ENCODE measurements around the gene DCAF8.

The DCAF8 gene

GRCh38 chr1:160192234-160192633 lies 70.1 kb downstream of the DCAF8 start:
- TF ChIP-seq ZNF274 (IDR thresholded peaks at IDR 0.05; ENCODE audit: low read depth, low read length) = no peak
- no peak overlapping the region for H3K4me3 ChIP-seq (ENCODE audit: low read length)

GRCh38 chr1:160191756-160192155 lies 70.6 kb downstream of the DCAF8 start:
- no peak overlapping the region for H3K4me3 ChIP-seq (ENCODE audit: low read length)
- no peak for TF ChIP-seq ZNF274 (IDR thresholded peaks at IDR 0.05; ENCODE audit: low read depth, low read length)

- no peak within 1 kb of the TSS for H3K4me3 ChIP-seq (ENCODE audit: low read length)
- TF ChIP-seq ZNF274 (IDR thresholded peaks at IDR 0.05; ENCODE audit: low read depth, low read length) = no peak
Observed at GRCh38 chr1:160189649-160190625, 72.4 kb downstream of the DCAF8 start, which contains the start of gene CASQ1. CASQ1 (plus strand) TSS chr1:160190575; CDS start chr1:160190752, 177 bp downstream.

- no peak overlapping the region for H3K4me3 ChIP-seq (ENCODE audit: low read length)
- no peak for TF ChIP-seq ZNF274 (IDR thresholded peaks at IDR 0.05; ENCODE audit: low read depth, low read length)
Observed at GRCh38 chr1:160188341-160188740, 74.0 kb downstream of the DCAF8 start.

GRCh38 chr1:160187407-160187806 lies 74.9 kb downstream of the DCAF8 start:
- no peak overlapping the region for H3K4me3 ChIP-seq (ENCODE audit: low read length)
- TF ChIP-seq ZNF274 (IDR thresholded peaks at IDR 0.05; ENCODE audit: low read depth, low read length) = no peak

- H3K4me3 ChIP-seq (ENCODE audit: low read length) = no peak overlapping the region
- TF ChIP-seq ZNF274 (IDR thresholded peaks at IDR 0.05; ENCODE audit: low read depth, low read length) = no peak
Observed at GRCh38 chr1:160186729-160187128, 75.6 kb downstream of the DCAF8 start.

- H3K4me3 ChIP-seq (ENCODE audit: low read length) = no peak overlapping the region
Observed at GRCh38 chr1:160186246-160186645, 76.1 kb downstream of the DCAF8 start.

GRCh38 chr1:160179336-160179735 lies 83.0 kb downstream of the DCAF8 start:
- H3K4me3 ChIP-seq (ENCODE audit: low read length) = no peak overlapping the region
- no peak for TF ChIP-seq ZNF274 (IDR thresholded peaks at IDR 0.05; ENCODE audit: low read depth, low read length)

More at GRCh38 chr1:160186246-160186645, 76.1 kb downstream of the DCAF8 start:
- no peak for TF ChIP-seq ZNF274 (IDR thresholded peaks at IDR 0.05; ENCODE audit: low read depth, low read length)

GRCh38 chr1:160178731-160179130 lies 83.6 kb downstream of the DCAF8 start:
- H3K4me3 ChIP-seq (ENCODE audit: low read length) = no peak overlapping the region
- TF ChIP-seq ZNF274 (IDR thresholded peaks at IDR 0.05; ENCODE audit: low read depth, low read length) = no peak

- TF ChIP-seq ZNF274 (IDR thresholded peaks at IDR 0.05; ENCODE audit: low read depth, low read length) = no peak
- no peak overlapping the region for H3K4me3 ChIP-seq (ENCODE audit: low read length)
Observed at GRCh38 chr1:160177667-160178066, 84.7 kb downstream of the DCAF8 start.

- H3K4me3 ChIP-seq (ENCODE audit: low read length) = no peak overlapping the region
- no peak for TF ChIP-seq ZNF274 (IDR thresholded peaks at IDR 0.05; ENCODE audit: low read depth, low read length)
Observed at GRCh38 chr1:160177231-160177630, 85.1 kb downstream of the DCAF8 start.

- no peak for TF ChIP-seq ZNF274 (IDR thresholded peaks at IDR 0.05; ENCODE audit: low read depth, low read length)
- no peak overlapping the region for H3K4me3 ChIP-seq (ENCODE audit: low read length)
Observed at GRCh38 chr1:160171980-160172379, 90.4 kb downstream of the DCAF8 start.

GRCh38 chr1:160171354-160171753 lies 91.0 kb downstream of the DCAF8 start:
- H3K4me3 ChIP-seq (ENCODE audit: low read length) = no peak overlapping the region
- TF ChIP-seq ZNF274 (IDR thresholded peaks at IDR 0.05; ENCODE audit: low read depth, low read length) = no peak

GRCh38 chr1:160169553-160170399 lies 92.6 kb downstream of the DCAF8 start:
- no peak for TF ChIP-seq ZNF274 (IDR thresholded peaks at IDR 0.05; ENCODE audit: low read depth, low read length)
- no peak overlapping the region for H3K4me3 ChIP-seq (ENCODE audit: low read length)

Data from GM08714 (cell line).